Neuron (in vitro differentiated cells): ENCODE results near the gene SUPT3H.
"Not testable (repeated sequence)": the region's sequence is repeated elsewhere in the genome, so short reads cannot be mapped to it uniquely, and the experiment has no call there.

Source experiments
- H2AFZ ChIP-seq: one replicate; pipeline ENCODE4 v1.6.1; 2013; ENCODE audit warnings: low read depth, mild to moderate bottlenecking, inconsistent platforms, low read length, moderate library complexity
- H3K27me3 ChIP-seq: one replicate; pipeline ENCODE4 v1.6.1; 2013; ENCODE audit warnings: low read length; ENCODE audit not compliant: insufficient read depth
- H3K36me3 ChIP-seq: one replicate; pipeline ENCODE4 v1.6.1; 2013; ENCODE audit warnings: low read length; ENCODE audit not compliant: insufficient read depth
- H3K4me1 ChIP-seq: one replicate; pipeline ENCODE4 v1.6.1; 2013; ENCODE audit warnings: low read length; ENCODE audit not compliant: insufficient read depth
- H3K4me3 ChIP-seq: 2 replicates; pipeline ENCODE4 v1.5.1; 2013; ENCODE audit warnings: mild to moderate bottlenecking, low read length, moderate library complexity
- H3K9me3 ChIP-seq: one replicate; pipeline ENCODE4 v1.6.1; 2013; ENCODE audit warnings: low read length

SUPT3H gene

DNA sequence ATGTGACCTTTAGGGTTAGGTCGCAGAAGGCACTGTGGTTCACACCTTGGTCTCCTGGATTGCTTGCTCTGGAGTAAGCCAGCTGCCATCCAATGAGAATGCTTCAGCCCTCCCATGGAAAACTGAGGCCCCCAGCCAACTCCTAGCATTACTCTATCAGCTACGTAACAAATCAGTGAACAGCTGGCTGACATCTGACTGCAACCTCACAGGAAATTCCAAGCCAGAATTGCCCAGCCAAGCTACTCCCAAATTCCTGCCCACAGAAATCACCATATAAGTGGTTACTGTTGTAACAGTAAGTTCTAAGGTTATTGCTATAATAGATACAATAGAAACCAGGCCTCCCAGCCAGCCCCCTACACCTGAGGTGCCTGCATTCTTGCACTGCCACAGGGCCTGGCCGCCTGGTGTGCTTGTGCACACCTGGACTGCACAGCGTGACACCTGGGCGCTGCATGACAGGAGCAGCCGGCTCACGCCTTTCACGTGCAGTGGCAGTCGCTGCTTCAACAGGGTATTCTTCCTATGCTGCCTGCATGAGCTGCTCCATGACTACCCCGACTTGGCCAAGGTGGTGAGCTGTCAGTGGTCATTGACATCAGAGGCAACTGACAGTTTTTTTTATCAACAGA lies 479.3 kb downstream of the SUPT3H start:
- Histone ChIP-seq H3K4me3 (no peak overlapping the region), H3K36me3 (no peaks in the 10 kb centered on the region), H3K27me3 (no peaks in the 10 kb centered on the region), H3K9me3 (peaks cover 3% of the 10 kb centered on the region), H2AFZ (no peak overlapping the region), H3K4me1 (no peaks in the 10 kb centered on the region)

DNA sequence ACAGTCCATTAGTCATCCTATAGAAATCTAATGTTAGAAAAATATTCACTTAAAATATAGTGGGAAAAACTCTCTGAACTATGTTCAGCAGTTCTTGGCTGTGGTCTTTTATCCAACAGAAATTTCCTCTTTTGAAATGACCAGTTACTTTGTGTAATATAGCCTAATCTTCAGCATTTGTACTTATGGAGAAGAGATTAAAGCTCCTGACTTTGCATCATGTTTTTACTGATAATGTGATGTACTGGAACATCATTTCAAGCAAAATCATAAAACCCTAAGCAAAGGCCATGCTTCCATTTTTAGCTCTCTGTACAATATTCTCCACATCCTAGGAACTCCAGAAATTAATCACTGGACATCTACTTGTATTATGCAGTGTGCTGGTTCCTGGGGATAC lies 480.4 kb downstream of the SUPT3H start:
- Histone ChIP-seq H3K4me3 (no peak overlapping the region), H3K27me3 (no peaks in the 10 kb centered on the region), H3K9me3 (peaks cover 3% of the 10 kb centered on the region), H2AFZ (no peak overlapping the region), H3K36me3 (no peaks in the 10 kb centered on the region), H3K4me1 (no peaks in the 10 kb centered on the region)

DNA sequence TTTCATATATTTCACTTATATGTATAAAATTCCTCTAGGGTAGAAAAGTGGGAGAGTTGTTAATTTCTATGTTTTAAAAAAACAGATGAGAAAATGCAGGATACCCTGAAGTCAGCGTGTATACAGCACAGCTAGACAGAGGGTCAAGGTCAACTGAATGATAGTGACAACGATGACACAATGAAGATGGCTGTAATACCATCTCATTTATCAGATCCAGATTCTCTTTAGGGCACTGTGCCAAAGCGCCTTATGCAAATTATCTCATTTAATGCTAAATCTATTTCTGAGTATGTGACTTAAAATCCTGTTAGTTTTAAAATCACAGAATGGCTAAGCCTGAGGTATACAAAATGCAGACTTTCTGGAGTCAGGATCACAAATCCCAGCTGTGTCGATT lies 481.0 kb downstream of the SUPT3H start:
- no peak overlapping the region for H2AFZ ChIP-seq
- H3K36me3 ChIP-seq = no peaks in the 10 kb centered on the region
- H3K9me3 ChIP-seq = peaks cover 3% of the 10 kb centered on the region

DNA sequence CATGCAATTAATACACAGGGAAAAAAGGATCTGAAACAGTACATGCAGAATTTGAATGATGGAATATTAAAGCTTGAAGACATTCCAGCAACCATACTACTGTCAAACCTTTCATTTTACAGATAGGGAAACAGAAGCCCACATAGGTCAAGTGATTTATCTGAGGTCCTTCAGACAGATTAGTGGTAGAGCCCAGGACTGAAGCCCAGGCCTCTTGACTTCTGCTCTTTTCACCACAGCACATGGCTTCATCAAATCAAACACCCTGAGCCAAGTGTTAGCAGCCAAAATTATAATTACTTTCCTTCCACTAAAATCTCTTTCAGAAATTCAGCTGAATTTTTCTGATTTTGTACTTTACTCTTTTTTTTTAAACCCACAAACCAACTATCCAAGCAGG lies 485.2 kb downstream of the SUPT3H start:
- Histone ChIP-seq H3K4me3 (no peak overlapping the region), H3K4me1 (no peaks in the 10 kb centered on the region), H2AFZ (no peak overlapping the region), H3K27me3 (no peaks in the 10 kb centered on the region), H3K9me3 (no peaks in the 10 kb centered on the region), H3K36me3 (no peaks in the 10 kb centered on the region)

More for the DNA sequence above, 481.0 kb downstream of the SUPT3H start:
- no peak overlapping the region for H3K4me3 ChIP-seq
- H3K27me3 ChIP-seq = no peaks in the 10 kb centered on the region
- no peaks in the 10 kb centered on the region for H3K4me1 ChIP-seq

DNA sequence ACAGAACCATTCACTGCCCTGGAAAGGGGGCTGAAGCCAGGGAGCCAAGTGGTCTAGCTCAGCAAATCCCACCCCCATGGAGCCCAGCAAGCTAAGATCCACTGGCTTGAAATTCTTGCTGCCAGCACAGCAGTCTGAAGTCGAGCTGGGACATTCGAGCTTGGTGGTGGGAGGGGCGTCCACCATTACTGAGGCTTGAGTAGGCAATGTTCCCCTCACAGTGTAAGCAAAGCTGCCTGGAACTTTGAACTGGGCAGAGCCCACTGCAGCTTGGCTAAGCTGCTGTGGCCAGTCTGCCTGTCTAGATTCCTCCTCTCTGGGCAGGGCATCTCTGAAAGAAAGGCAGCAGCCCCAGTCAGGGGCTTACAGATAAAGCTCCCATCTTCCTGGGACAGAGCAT lies 498.7 kb downstream of the SUPT3H start:
- not testable (repeated sequence) for H3K4me3 ChIP-seq, H3K27me3 ChIP-seq, H3K36me3 ChIP-seq, H3K9me3 ChIP-seq, H2AFZ ChIP-seq, H3K4me1 ChIP-seq

DNA sequence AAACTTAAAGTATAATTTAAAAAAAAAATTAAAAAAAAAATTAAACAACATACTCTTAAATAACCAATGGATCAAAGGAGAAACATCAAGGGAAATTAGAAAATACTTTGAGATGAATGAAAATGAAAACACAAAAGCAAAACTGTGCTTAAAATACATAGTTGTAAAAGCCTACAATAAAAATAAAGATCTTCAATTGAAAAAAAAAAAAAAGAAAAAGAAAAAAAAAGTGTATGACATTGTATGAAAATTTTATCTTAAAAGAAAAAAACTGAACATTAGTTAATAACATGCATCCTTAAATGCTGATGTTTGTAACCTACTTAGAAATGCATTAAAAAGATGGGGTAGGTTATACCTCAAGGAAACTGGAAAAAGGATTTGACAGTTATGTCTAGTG lies 501.1 kb downstream of the SUPT3H start:
- not testable (repeated sequence) for H3K27me3 ChIP-seq, H2AFZ ChIP-seq, H3K36me3 ChIP-seq, H3K4me3 ChIP-seq, H3K4me1 ChIP-seq, H3K9me3 ChIP-seq

DNA sequence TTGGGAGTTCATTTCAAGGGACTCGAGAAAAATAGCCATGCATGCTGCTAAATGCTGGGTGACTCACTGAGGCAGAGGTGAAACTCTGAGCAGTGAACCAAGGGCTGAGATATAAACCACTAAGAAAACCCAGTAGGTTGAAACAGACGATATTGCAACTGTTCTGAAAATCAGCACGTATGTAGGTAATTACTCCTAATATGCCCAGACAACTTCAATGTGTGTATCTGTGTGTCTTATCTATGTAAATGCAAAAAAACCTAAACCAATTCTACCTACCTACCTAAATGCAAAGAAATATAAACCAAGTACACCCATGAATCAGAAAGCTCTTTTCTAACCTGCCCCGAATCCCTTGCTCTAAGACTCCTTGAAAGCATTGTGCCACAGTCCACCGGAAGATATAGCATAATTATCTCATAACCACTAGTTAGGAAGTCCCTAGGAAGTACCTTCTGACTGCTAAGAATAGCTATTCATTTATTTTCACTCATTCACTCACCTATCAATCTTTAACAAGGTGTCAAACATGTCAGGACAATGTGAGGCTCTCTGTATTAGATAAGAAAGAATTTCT lies 508.3 kb downstream of the SUPT3H start:
- Histone ChIP-seq H3K36me3 (no peaks in the 10 kb centered on the region), H3K4me1 (no peaks in the 10 kb centered on the region), H3K27me3 (no peaks in the 10 kb centered on the region), H3K4me3 (no peak overlapping the region), H2AFZ (no peak overlapping the region), H3K9me3 (no peaks in the 10 kb centered on the region)

DNA sequence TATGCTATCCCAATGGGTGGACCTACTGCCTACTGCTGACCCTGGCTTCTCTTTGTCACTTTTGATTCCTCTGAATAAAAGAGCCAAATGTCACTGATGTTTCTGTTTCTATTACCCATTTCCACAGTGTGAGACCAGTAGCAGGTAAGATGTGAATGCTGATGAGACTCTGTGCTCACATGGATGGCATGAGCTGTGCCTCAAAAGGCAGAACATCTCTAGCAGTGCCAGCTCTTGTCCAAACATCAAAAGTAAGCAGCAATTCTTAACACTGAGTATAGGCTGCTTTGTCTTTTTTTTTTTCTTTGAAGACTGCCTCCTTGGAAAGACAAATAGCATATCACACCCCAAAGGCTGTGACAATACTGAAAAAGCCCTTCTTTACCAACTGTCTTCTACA lies 508.8 kb downstream of the SUPT3H start:
- Histone ChIP-seq H3K4me1 (no peaks in the 10 kb centered on the region), H3K36me3 (no peaks in the 10 kb centered on the region), H3K4me3 (no peak overlapping the region), H3K27me3 (no peaks in the 10 kb centered on the region), H2AFZ (no peak overlapping the region), H3K9me3 (no peaks in the 10 kb centered on the region)

DNA sequence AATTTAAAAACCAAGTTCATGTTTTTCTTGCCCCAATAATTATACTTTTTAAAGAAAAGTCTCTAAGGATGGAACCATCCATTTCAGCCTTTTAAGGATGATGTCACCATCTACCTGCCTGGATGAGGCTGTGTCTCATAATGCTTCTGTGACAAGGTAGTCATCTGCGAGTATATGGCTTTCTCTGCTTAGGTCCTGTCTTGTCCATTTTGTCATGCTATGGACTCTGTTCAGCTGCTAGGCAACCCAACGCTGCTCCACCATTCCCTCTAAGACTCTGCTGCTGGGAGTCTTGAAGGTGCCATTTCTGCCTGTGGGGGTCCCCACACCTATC lies 509.4 kb downstream of the SUPT3H start:
- H3K4me1 ChIP-seq = no peaks in the 10 kb centered on the region
- H3K27me3 ChIP-seq = no peaks in the 10 kb centered on the region
- H3K9me3 ChIP-seq = no peaks in the 10 kb centered on the region
- no peak overlapping the region for H2AFZ ChIP-seq
- H3K4me3 ChIP-seq = no peak overlapping the region
- no peaks in the 10 kb centered on the region for H3K36me3 ChIP-seq

DNA sequence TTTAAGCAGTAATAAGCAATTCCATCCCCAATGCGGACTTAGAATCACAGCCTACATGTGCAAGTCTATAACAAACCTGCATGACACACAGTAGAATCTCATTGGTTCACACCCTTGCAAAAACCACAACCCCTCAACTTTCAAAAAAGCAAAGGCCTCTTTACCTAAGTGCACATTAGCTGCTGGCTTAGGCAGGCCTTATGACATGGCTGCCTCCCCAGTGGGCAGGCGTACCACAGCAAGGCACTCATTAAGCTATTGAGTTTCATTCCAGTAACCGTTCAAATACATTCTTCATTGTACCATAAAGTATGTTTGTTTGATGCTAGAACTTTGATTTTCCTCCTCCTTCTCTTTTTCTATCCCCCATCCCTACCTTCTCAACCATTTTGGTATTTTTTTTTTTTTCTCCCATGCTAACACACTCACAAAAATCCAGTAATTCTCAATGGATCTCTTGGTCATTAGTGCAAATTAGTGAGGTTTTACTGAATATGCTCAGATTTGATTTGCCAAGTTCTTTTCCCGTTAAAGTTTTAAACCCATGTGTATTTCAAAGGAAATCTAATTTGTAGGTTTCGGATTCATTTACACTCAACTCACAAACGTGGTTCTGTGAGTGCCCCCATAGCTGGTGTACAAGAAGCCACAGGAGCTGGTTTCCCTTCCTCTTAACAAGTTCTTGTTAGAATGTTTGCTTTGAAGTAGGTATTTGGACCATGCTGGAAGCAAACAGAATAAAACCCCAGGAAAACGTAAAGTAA lies 510.0 kb downstream of the SUPT3H start:
- H3K27me3 ChIP-seq = no peaks in the 10 kb centered on the region
- H3K36me3 ChIP-seq = no peaks in the 10 kb centered on the region
- H3K9me3 ChIP-seq = no peaks in the 10 kb centered on the region
- no peak overlapping the region for H3K4me3 ChIP-seq
- no peak overlapping the region for H2AFZ ChIP-seq
- no peaks in the 10 kb centered on the region for H3K4me1 ChIP-seq

DNA sequence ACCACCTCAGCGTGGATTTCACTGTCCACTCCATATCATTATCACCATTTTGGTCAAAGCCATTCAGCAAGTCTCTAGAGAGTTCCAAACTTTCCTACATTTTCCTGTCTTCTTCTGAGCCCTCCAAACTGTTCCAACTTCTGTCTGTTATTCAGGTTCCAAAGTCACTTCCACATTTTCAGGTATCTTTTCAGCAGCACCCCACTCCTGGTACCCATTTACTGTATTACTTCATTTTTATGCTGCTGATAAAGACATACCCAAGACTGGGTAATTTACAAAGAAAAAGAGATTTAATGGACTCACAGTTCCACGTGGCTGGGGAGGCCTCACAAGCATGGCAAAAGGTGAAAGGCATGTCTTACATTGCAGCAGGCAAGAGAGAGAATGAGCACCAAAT lies 512.5 kb downstream of the SUPT3H start:
- H3K9me3 ChIP-seq, H3K4me1 ChIP-seq, H2AFZ ChIP-seq, H3K27me3 ChIP-seq, H3K4me3 ChIP-seq, H3K36me3 ChIP-seq: not testable (repeated sequence)

DNA sequence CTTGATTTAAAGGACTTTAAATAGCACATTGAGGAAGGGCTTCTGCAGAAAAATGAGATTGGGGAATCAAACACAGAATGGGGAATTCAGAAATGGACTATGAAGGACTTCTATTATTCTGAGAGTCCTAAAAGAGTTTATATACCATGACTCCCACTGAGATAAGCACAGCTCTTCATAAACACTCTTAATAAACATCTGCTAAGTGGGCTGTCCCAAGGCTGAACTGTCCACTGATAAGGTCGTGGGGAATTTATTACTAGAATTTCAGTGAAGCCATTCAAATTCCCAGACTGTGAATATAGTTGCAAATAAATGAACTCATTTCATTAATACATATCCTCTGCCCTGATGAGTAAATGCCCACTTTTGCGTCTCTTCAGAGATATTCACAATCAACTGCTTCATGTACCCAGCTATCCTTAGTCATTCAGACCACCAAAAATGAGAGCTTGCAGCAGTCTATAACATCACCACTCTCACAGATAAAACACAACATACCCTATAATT lies 517.8 kb downstream of the SUPT3H start:
- no peak overlapping the region for H2AFZ ChIP-seq
- H3K4me1 ChIP-seq = peaks cover 6% of the 10 kb centered on the region

DNA sequence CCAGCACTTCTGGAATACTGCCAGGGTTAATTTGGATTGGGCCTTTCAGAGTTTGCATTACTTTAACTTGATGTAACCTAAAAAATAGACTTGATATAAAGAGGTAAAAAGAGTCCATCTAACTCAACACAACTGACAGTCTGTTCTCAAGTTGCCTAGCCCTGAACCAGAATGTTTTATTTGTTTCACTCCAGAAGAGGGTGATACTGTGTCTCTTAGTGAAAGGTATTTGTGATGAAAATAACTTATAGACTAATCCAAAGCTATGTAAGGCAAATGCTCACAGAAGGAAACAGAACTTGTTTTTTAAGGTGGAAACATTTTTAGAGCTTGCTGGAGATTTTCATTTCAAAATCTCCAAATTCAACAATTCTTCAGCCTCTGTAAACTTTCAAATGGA lies 518.7 kb downstream of the SUPT3H start:
- Histone ChIP-seq H3K27me3 (no peaks in the 10 kb centered on the region), H2AFZ (no peak overlapping the region), H3K36me3 (peaks cover 2% of the 10 kb centered on the region), H3K4me1 (peaks cover 6% of the 10 kb centered on the region), H3K4me3 (no peak overlapping the region), H3K9me3 (no peaks in the 10 kb centered on the region)

More for the DNA sequence above, 517.8 kb downstream of the SUPT3H start:
- Histone ChIP-seq H3K36me3 (peaks cover 2% of the 10 kb centered on the region), H3K4me3 (no peak overlapping the region), H3K9me3 (no peaks in the 10 kb centered on the region), H3K27me3 (no peaks in the 10 kb centered on the region)
